CD4-positive, alpha-beta T cell (primary cell): ENCODE measurements around the gene TSPYL1. TPM values are rescaled to one million over a fixed set of nuclear protein-coding genes. Genes with fewer than 3 reads are reported as not detected.

Source experiments
- ATAC-seq: fragments of 200-7000 bp; cut with Tn5 transposase; one replicate; pipeline ENCODE4 v1.10.0; 2022; ENCODE audit warnings: mild to moderate bottlenecking; ENCODE audit not compliant: poor library complexity
- CTCF ChIA-PET: fragments of 350-600 bp; sonication (Branson Sonifier 250); formaldehyde crosslinking; loops from one replicate; lab custom pipeline; 2021; ENCODE audit warnings: antibody characterized with exemption, inconsistent platforms; lab: Charles Lee
- POLR2A ChIA-PET: fragments of 350-600 bp; sonication (Branson Sonifier 250); formaldehyde crosslinking; loops from one replicate; lab custom pipeline; 2021; ENCODE audit warnings: antibody characterized with exemption, inconsistent platforms; lab: Charles Lee
- DNase-seq, 14 experiments: peaks; one replicate each; pipeline ENCODE4 v3.0.0-alpha.2; 2013 to 2020; ENCODE audit warnings: mixed read lengths in 2 of 14
- H3K27ac ChIP-seq, 2 donors: one replicate each; pipeline versions ENCODE4 v1.5.1 to v1.7.0; 2013; ENCODE audit warnings: low read length in 2 of 2, low read depth in 1 of 2, mild to moderate bottlenecking in 1 of 2
- H3K27me3 ChIP-seq, 2 experiments: 1 replicate in 1 of 2; 2 replicates in 1 of 2; pipeline versions ENCODE4 v1.6.1 to v1.7.0; 2013; ENCODE audit warnings: low read length in 2 of 2, control low read depth in 1 of 2, mild to moderate bottlenecking in 1 of 2, moderate library complexity in 1 of 2; ENCODE audit not compliant: insufficient read depth in 2 of 2, control insufficient read depth in 1 of 2
- H3K36me3 ChIP-seq: one replicate; pipeline ENCODE4 v1.6.1; 2013; ENCODE audit warnings: low read length, control low read depth; ENCODE audit not compliant: insufficient read depth
- H3K4me1 ChIP-seq: one replicate; pipeline ENCODE4 v1.6.1; 2013; ENCODE audit warnings: low read length, control low read depth; ENCODE audit not compliant: insufficient read depth
- H3K4me3 ChIP-seq: one replicate; pipeline ENCODE4 v1.5.1; 2013; ENCODE audit warnings: mild to moderate bottlenecking, low read length, moderate library complexity
- H3K9me3 ChIP-seq, 2 experiments: 1 replicate in 1 of 2; 2 replicates in 1 of 2; pipeline versions ENCODE4 v1.6.1 to v1.7.0; 2013; ENCODE audit warnings: low read length in 2 of 2, mild to moderate bottlenecking in 2 of 2, control low read depth in 1 of 2, moderate library complexity in 1 of 2; ENCODE audit not compliant: control insufficient read depth in 1 of 2, insufficient read depth in 1 of 2
- H3K27ac Mint-ChIP-seq: one replicate; pipeline ENCODE4 v1.8.0; 2020; ENCODE audit warnings: mixed read lengths
- H3K27me3 Mint-ChIP-seq: one replicate; pipeline ENCODE4 v1.8.0; 2021; ENCODE audit warnings: mixed read lengths
- H3K36me3 Mint-ChIP-seq: one replicate; pipeline ENCODE4 v1.8.0; 2021; ENCODE audit warnings: low read depth, mixed read lengths
- H3K4me1 Mint-ChIP-seq: one replicate; pipeline ENCODE4 v1.8.0; 2021; ENCODE audit warnings: low read depth, mixed read lengths
- H3K4me3 Mint-ChIP-seq: one replicate; pipeline ENCODE4 v1.8.0; 2020; ENCODE audit warnings: mild to moderate bottlenecking, mixed read lengths
- H3K9me3 Mint-ChIP-seq: one replicate; pipeline ENCODE4 v1.8.0; 2020; ENCODE audit warnings: mixed read lengths
- intact Hi-C, 2 experiments: fragments of 100-400 bp; cut with DNase I in 1 of 2; cut with micrococcal nuclease in 1 of 2; formaldehyde crosslinking; loops; one replicate each; pipeline versions ENCODE4 v1.15.1 to v1.9.0; 2023 to 2025; cut with DNase I, micrococcal nuclease
- total RNA-seq, 174 experiments: library from RNA in 2 of 174; stranded (reverse) in 2 of 174; gene quantifications; one replicate each; pipeline ENCODE4 v1.2.3 and lab custom pipeline; 2021 to 2026
- TF ChIP-seq, protein P1 (sequence below): fragments of 200-600 bp; IDR thresholded peaks from one replicate; pipeline ENCODE4 v1.8.0; 2022; ENCODE audit warnings: antibody characterized with exemption, mild to moderate bottlenecking

Gene TSPYL1
- total RNA-seq, 2 experiments from 2014 or later, result 225 to 226 TPM

DNA sequence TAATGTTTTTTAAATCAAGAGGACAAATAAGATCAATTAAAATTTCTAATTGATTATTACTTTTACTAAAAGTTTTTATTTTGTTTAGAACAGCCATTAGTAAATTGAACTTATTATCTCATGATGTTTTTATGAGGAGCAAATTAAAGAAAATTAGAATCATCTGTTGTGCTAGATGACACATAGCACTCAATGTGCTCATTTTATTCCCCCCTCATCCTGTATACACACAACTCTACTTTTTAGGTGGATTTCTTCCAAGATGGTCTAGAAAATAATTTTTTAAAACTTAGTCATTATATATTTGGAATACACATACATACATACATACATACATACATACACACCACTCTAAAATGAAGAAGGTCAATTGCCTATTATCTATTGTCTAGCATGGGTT is 29.3 kb upstream of the TSPYL1 start:
- Histone ChIP-seq H3K36me3 (no peaks in the 10 kb centered on the region), H3K27ac (no peak overlapping the region), H3K4me1 (no peaks in the 10 kb centered on the region), H3K9me3 (no peaks in the 10 kb centered on the region), H3K27me3 (no peaks in the 10 kb centered on the region), H3K4me3 (no peak overlapping the region)
- DNase-seq (no peak), ATAC-seq (no peak)
- Mint-ChIP-seq H3K9me3 (no peaks in the 10 kb centered on the region), H3K27me3 (no peaks in the 10 kb centered on the region), H3K36me3 (peaks cover 7% of the 10 kb centered on the region), H3K27ac (no peak overlapping the region), H3K4me3 (no peak overlapping the region), H3K4me1 (no peaks in the 10 kb centered on the region)
- POLR2A ChIA-PET, result no interaction called here
- intact Hi-C loops, result no loop called here
- CTCF ChIA-PET, result no interaction called here
- TF ChIP-seq, protein P1, sequence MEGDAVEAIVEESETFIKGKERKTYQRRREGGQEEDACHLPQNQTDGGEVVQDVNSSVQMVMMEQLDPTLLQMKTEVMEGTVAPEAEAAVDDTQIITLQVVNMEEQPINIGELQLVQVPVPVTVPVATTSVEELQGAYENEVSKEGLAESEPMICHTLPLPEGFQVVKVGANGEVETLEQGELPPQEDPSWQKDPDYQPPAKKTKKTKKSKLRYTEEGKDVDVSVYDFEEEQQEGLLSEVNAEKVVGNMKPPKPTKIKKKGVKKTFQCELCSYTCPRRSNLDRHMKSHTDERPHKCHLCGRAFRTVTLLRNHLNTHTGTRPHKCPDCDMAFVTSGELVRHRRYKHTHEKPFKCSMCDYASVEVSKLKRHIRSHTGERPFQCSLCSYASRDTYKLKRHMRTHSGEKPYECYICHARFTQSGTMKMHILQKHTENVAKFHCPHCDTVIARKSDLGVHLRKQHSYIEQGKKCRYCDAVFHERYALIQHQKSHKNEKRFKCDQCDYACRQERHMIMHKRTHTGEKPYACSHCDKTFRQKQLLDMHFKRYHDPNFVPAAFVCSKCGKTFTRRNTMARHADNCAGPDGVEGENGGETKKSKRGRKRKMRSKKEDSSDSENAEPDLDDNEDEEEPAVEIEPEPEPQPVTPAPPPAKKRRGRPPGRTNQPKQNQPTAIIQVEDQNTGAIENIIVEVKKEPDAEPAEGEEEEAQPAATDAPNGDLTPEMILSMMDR, result no peak

DNA sequence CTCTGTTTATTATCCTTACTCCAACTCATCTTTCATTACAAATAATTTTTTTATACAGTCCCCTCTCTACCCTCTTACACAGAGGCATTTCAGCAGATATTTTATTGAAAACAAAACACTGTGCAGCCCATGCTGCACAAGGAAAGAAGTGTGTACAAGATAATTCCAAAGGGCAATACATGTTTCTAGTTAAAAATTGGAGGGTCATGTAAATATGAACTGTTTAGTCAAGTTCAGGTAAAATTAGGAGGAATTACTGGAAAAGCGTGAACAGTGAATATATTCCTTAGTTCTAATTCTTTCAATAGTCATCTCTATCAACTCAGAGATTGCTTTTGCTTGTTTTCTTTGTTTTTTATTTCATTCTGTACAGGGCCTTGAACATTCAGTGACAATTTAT is 27.9 kb upstream of the TSPYL1 start:
- Histone ChIP-seq H3K4me3 (no peak overlapping the region), H3K4me1 (no peaks in the 10 kb centered on the region), H3K27me3 (no peaks in the 10 kb centered on the region), H3K27ac (no peak overlapping the region), H3K36me3 (no peaks in the 10 kb centered on the region), H3K9me3 (no peaks in the 10 kb centered on the region)
- ATAC-seq (no peak), DNase-seq (no peak)
- no peaks in the 10 kb centered on the region for H3K9me3 Mint-ChIP-seq
- peaks cover 7% of the 10 kb centered on the region for H3K36me3 Mint-ChIP-seq
- H3K27me3 Mint-ChIP-seq, result no peaks in the 10 kb centered on the region
- TF ChIP-seq, protein P1, result no peak
- no peak overlapping the region for H3K4me3 Mint-ChIP-seq
- H3K4me1 Mint-ChIP-seq, result no peaks in the 10 kb centered on the region
- H3K27ac Mint-ChIP-seq, result no peak overlapping the region
- ChIA-PET CTCF (no interaction called here), POLR2A (no interaction called here)
- intact Hi-C loops, result no loop called here

DNA sequence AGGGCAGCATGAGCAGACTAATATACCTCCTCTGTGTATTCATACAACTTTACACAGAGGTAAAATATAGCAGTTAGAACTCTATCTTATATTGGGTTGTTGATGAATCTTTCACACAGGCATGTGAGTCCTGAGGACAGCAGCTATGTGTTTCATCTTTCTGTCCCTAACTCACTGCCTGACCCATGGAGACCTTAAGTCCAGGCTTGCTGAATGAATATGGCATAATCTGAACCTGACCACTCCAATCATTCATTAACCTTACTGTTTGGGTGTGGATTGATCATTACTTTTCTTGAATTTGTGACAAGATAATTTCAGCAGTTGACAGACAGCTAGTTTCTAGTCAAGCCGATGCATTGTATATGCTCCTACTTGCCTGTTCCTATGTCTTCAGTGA is 27.3 kb upstream of the TSPYL1 start:
- Mint-ChIP-seq H3K9me3 (no peaks in the 10 kb centered on the region), H3K36me3 (peaks cover 7% of the 10 kb centered on the region), H3K4me1 (no peaks in the 10 kb centered on the region), H3K27ac (no peak overlapping the region), H3K4me3 (no peak overlapping the region), H3K27me3 (no peaks in the 10 kb centered on the region)
- ATAC-seq (no peak), DNase-seq (no peak)
- ChIA-PET POLR2A (no interaction called here), CTCF (no interaction called here)
- intact Hi-C loops, result no loop called here
- no peak overlapping the region for H3K27ac ChIP-seq
- no peaks in the 10 kb centered on the region for H3K4me1 ChIP-seq
- H3K4me3 ChIP-seq, result no peak overlapping the region
- TF ChIP-seq, protein P1, result no peak
- H3K27me3 ChIP-seq, result no peaks in the 10 kb centered on the region
- H3K9me3 ChIP-seq, result no peaks in the 10 kb centered on the region
- no peaks in the 10 kb centered on the region for H3K36me3 ChIP-seq
